IPS-18a (cell line): ENCODE results near the gene DISC1.

Experiments
- H3K27ac ChIP-seq: one replicate; pipeline ENCODE4 v1.5.1; 2013; ENCODE audit warnings: low read length
- H3K27me3 ChIP-seq: one replicate; pipeline ENCODE4 v1.6.1; 2013; ENCODE audit warnings: mild to moderate bottlenecking, low read length; ENCODE audit not compliant: control insufficient read depth, insufficient read depth
- H3K36me3 ChIP-seq: one replicate; pipeline ENCODE4 v1.6.1; 2013; ENCODE audit warnings: low read depth, low read length; ENCODE audit not compliant: control insufficient read depth
- H3K4me1 ChIP-seq: one replicate; pipeline ENCODE4 v1.6.1; 2013; ENCODE audit warnings: low read depth, low read length; ENCODE audit not compliant: control insufficient read depth
- H3K4me3 ChIP-seq: one replicate; pipeline ENCODE4 v1.5.1; 2013; ENCODE audit warnings: low read length
- H3K9ac ChIP-seq: one replicate; pipeline ENCODE4 v1.6.1; 2013; ENCODE audit warnings: mild to moderate bottlenecking, low read length, moderate library complexity
- H3K9me3 ChIP-seq: one replicate; pipeline ENCODE4 v1.6.1; 2013; ENCODE audit warnings: low read depth, low read length; ENCODE audit not compliant: control insufficient read depth

Gene DISC1

GRCh38 chr1:231925864-231926263 lies 299.3 kb downstream of the DISC1 start:
- Histone ChIP-seq H3K27ac (no peak overlapping the region), H3K27me3 (no peaks in the 10 kb centered on the region), H3K9me3 (no peaks in the 10 kb centered on the region), H3K36me3 (no peaks in the 10 kb centered on the region), H3K9ac (no peak overlapping the region), H3K4me3 (no peak overlapping the region), H3K4me1 (peaks cover 11% of the 10 kb centered on the region)

GRCh38 chr1:231926340-231926739 lies 299.8 kb downstream of the DISC1 start:
- H3K9me3 ChIP-seq = no peaks in the 10 kb centered on the region
- no peaks in the 10 kb centered on the region for H3K27me3 ChIP-seq
- H3K27ac ChIP-seq = no peak overlapping the region
- H3K9ac ChIP-seq = no peak overlapping the region
- H3K4me3 ChIP-seq = no peak overlapping the region
- no peaks in the 10 kb centered on the region for H3K36me3 ChIP-seq
- peaks cover 11% of the 10 kb centered on the region for H3K4me1 ChIP-seq

GRCh38 chr1:231926933-231927332 lies 300.3 kb downstream of the DISC1 start:
- no peak overlapping the region for H3K27ac ChIP-seq
- no peak overlapping the region for H3K9ac ChIP-seq
- no peaks in the 10 kb centered on the region for H3K9me3 ChIP-seq
- H3K4me3 ChIP-seq = no peak overlapping the region
- no peaks in the 10 kb centered on the region for H3K36me3 ChIP-seq
- peaks cover 11% of the 10 kb centered on the region for H3K4me1 ChIP-seq
- no peaks in the 10 kb centered on the region for H3K27me3 ChIP-seq

GRCh38 chr1:231927431-231927830 lies 300.8 kb downstream of the DISC1 start:
- H3K36me3 ChIP-seq = no peaks in the 10 kb centered on the region

GRCh38 chr1:231929311-231929710 lies 302.7 kb downstream of the DISC1 start:
- Histone ChIP-seq H3K4me3 (no peak overlapping the region), H3K27me3 (no peaks in the 10 kb centered on the region), H3K9ac (no peak overlapping the region), H3K4me1 (peaks cover 11% of the 10 kb centered on the region), H3K36me3 (no peaks in the 10 kb centered on the region), H3K9me3 (no peaks in the 10 kb centered on the region), H3K27ac (no peak overlapping the region)

More at GRCh38 chr1:231927431-231927830, 300.8 kb downstream of the DISC1 start:
- Histone ChIP-seq H3K9ac (no peak overlapping the region), H3K4me3 (no peak overlapping the region), H3K27me3 (no peaks in the 10 kb centered on the region), H3K9me3 (no peaks in the 10 kb centered on the region), H3K27ac (no peak overlapping the region), H3K4me1 (peaks cover 11% of the 10 kb centered on the region)

GRCh38 chr1:231930257-231930947 lies 303.8 kb downstream of the DISC1 start:
- H3K27ac ChIP-seq = no peak overlapping the region

GRCh38 chr1:231931146-231931545 lies 304.6 kb downstream of the DISC1 start:
- H3K4me1 ChIP-seq = peaks cover 11% of the 10 kb centered on the region
- no peak overlapping the region for H3K4me3 ChIP-seq
- H3K9me3 ChIP-seq = no peaks in the 10 kb centered on the region
- no peak overlapping the region for H3K27ac ChIP-seq
- no peaks in the 10 kb centered on the region for H3K27me3 ChIP-seq
- no peaks in the 10 kb centered on the region for H3K36me3 ChIP-seq
- no peak overlapping the region for H3K9ac ChIP-seq

More at GRCh38 chr1:231930257-231930947, 303.8 kb downstream of the DISC1 start:
- H3K36me3 ChIP-seq = no peaks in the 10 kb centered on the region
- H3K9ac ChIP-seq = no peak overlapping the region
- H3K4me1 ChIP-seq = peaks cover 11% of the 10 kb centered on the region
- no peak overlapping the region for H3K4me3 ChIP-seq
- no peaks in the 10 kb centered on the region for H3K9me3 ChIP-seq
- no peaks in the 10 kb centered on the region for H3K27me3 ChIP-seq

- H3K4me3 ChIP-seq = no peak overlapping the region
- no peaks in the 10 kb centered on the region for H3K9me3 ChIP-seq
- H3K9ac ChIP-seq = no peak overlapping the region
- peaks cover 11% of the 10 kb centered on the region for H3K4me1 ChIP-seq
- no peak overlapping the region for H3K27ac ChIP-seq
- no peaks in the 10 kb centered on the region for H3K36me3 ChIP-seq
- no peaks in the 10 kb centered on the region for H3K27me3 ChIP-seq
These were observed 305.4 kb downstream of the DISC1 start for GRCh38 chr1:231931846-231932454.

- no peak overlapping the region for H3K27ac ChIP-seq
These were observed 307.4 kb downstream of the DISC1 start for GRCh38 chr1:231933711-231934626.

GRCh38 chr1:231934797-231935196 lies 308.2 kb downstream of the DISC1 start:
- H3K27ac ChIP-seq = no peak overlapping the region
- no peaks in the 10 kb centered on the region for H3K27me3 ChIP-seq
- H3K9ac ChIP-seq = no peak overlapping the region
- H3K4me1 ChIP-seq = peaks cover 5% of the 10 kb centered on the region
- no peaks in the 10 kb centered on the region for H3K36me3 ChIP-seq
- no peaks in the 10 kb centered on the region for H3K9me3 ChIP-seq
- no peak overlapping the region for H3K4me3 ChIP-seq

More at GRCh38 chr1:231933711-231934626, 307.4 kb downstream of the DISC1 start:
- Histone ChIP-seq H3K4me1 (peaks cover 11% of the 10 kb centered on the region), H3K36me3 (no peaks in the 10 kb centered on the region), H3K9me3 (no peaks in the 10 kb centered on the region), H3K4me3 (no peak overlapping the region), H3K27me3 (no peaks in the 10 kb centered on the region), H3K9ac (no peak overlapping the region)

GRCh38 chr1:231935856-231936255 lies 309.3 kb downstream of the DISC1 start:
- H3K4me1 ChIP-seq = no peaks in the 10 kb centered on the region
- no peaks in the 10 kb centered on the region for H3K9me3 ChIP-seq
- H3K27me3 ChIP-seq = no peaks in the 10 kb centered on the region
- H3K27ac ChIP-seq = no peak overlapping the region
- no peak overlapping the region for H3K4me3 ChIP-seq
- no peaks in the 10 kb centered on the region for H3K36me3 ChIP-seq
- H3K9ac ChIP-seq = no peak overlapping the region
